Esophagus squamous epithelium (tissue), 4 donors: Measurements from ENCODE around the gene KIF6.
"Not testable (repeated sequence)": the region's sequence is repeated elsewhere in the genome, so short reads cannot be mapped to it uniquely, and the experiment has no call there.

Experiments used
- CTCF ChIP-seq, 6 experiments: fragments of 450-650 bp in 4 of 6; fragments of 200-600 bp in 2 of 6; sonication (generic) in 2 of 6; IDR thresholded peaks; one replicate each; pipeline ENCODE4 v1.5.1; 2016 to 2019; ENCODE audit warnings: antibody characterized with exemption in 6 of 6, mild to moderate bottlenecking in 4 of 6, moderate library complexity in 4 of 6
- POLR2A ChIP-seq, 4 donors: fragments of 450-650 bp; IDR thresholded peaks; one replicate each; pipeline ENCODE4 v1.6.1; 2017; ENCODE audit warnings: antibody characterized with exemption in 4 of 4, mild to moderate bottlenecking in 4 of 4, moderate library complexity in 3 of 4

- not testable (repeated sequence) for TF ChIP-seq CTCF, POLR2A (IDR thresholded peaks at IDR 0.05)
These were observed 1.9 kb downstream of the KIF6 start for GRCh38 chr6:39723350-39723749.
